Middle frontal gyrus (tissue), 1 donor: ENCODE measurements around the gene CNTNAP2.

Experiments
- DNase-seq: peaks from one replicate; pipeline ENCODE4 v3.0.0-alpha.2; 2015; ENCODE audit warnings: low spot score; ENCODE audit errors: extremely low spot score

The CNTNAP2 gene

DNA sequence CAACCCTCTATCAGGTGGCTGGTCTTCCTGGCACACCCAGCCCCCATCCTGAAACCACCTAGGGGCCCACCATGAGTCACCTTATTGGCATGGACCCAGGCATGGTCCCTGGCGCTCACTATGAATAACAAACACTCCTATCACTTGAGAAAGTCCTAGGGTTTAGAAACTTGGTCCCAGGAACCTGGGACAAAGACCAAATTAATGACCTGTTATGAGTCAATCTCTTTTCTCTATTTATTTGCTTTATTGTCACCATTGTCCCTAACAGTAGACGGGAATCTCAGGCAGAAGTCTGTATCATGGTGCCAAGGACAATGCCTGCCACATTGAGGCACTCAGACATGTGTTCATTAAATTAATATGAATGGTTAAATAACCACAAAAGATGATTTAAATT, 1874.3 kb downstream of the CNTNAP2 start:
- DNase-seq: no peak

- no peak for DNase-seq
These were observed 1876.1 kb downstream of the CNTNAP2 start for GRCh38 chr7:147992698-147993097.

- no peak for DNase-seq
These were observed 1881.0 kb downstream of the CNTNAP2 start for GRCh38 chr7:147997636-147998035.

DNA sequence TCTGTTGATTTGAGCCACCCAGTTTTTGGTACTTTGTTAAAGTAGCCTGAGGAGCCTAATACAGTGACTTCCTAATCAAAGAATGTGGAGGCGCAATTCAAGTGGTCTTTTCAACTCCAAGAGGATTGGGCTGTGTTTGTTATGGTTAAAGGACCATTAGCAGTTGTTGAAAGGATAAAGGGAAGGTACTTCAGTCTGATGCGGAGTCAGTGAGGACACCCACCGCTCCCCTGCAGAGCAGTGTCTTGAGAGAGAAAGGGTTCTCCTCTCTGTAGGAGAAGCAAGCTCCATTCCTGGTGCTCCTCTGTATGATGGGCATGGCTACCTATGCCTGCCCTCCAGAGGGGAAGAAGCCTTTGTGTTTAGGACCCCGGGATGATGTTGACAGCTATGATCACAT, 1883.4 kb downstream of the CNTNAP2 start:
- no peak for DNase-seq

- DNase-seq: no peak
These were observed 1895.2 kb downstream of the CNTNAP2 start for GRCh38 chr7:148011753-148012152.

DNA sequence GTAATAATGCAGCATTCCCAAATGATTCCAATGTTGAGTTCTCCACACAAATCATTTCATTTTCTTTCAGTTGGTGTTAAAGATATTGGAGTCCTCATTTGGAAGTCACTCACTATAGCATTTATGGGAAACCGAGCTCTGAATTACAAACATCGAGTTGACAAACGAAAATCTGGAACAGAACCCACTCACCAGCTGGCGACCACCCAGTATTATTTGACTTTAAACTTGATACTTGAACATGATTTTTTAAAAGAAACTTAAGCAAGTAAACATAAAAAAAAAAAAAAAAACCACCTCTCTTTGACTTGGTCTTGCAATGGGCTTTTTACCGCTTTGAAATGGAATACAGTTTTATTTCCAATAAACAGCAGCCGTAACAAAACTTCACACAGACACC, 1897.4 kb downstream of the CNTNAP2 start:
- DNase-seq: no peak

GRCh38 chr7:148014541-148014940, 1897.9 kb downstream of the CNTNAP2 start:
- no peak for DNase-seq

GRCh38 chr7:148017126-148017525, 1900.5 kb downstream of the CNTNAP2 start:
- DNase-seq: no peak

GRCh38 chr7:148020679-148021078, 1904.1 kb downstream of the CNTNAP2 start:
- DNase-seq: no peak

DNA sequence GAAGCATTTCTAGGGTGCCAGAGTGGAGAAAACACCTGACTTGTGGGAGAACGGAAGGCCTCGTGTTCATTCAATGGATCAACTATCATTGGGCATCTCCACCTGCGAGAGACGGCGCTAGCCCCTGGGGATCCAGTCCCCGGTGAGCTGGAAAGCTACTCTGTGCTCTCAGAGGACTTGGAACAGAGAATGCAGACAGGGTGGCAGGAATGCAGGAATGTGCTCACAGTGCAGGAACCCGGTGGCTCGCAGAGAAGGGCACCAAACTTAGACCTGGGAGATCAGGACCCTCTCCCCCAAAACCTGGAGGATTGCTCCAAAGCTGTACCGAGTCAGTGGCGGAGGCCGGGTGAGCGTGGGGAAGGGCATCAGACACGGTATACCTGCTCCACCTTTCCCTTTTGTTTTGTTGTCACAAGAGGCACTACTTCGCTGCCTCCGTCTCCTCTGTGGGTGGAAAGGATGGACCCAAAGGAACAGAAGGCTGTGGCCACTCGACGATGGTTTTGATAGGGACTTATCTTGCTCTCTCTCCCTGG, 1905.0 kb downstream of the CNTNAP2 start:
- no peak for DNase-seq

DNA sequence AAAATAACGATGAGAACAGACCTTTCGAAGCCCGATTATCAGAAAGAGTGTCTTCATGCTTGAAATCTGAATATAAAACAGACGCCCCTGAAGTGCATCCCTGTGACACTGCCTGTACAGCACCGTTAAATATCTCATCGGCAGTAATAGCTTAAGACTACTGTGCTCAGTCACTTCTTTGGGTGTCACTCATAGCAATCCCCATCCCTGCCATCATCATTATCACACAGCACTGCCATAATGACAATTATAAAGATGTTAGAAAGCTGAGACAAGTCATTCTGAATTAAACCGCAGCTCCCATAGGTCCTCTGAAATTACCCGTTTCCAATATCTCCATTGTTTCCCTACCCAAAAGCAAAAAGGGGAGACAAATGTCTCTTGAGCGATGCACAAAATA, 1906.2 kb downstream of the CNTNAP2 start:
- DNase-seq: no peak

DNA sequence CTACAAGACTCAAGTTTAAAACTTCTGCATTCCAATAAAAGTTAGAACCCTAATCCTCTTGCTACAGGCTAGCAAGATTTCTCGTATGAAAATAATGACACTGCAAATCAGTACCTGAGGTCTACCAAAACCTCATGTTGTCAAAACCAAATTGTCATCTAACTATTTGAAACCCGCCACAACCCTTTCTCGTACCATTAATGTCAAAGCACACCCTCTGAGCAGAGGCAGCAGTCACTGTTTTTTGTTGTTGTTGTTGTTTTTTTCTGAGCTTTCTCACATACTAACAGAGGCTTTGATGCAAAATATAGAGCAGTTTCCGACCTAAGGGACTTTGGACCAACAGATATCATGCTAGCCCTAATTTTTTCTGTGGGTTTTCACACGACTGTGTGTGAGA, 1910.1 kb downstream of the CNTNAP2 start:
- DNase-seq: no peak

- no peak for DNase-seq
These were observed 1911.6 kb downstream of the CNTNAP2 start for GRCh38 chr7:148028165-148028564.

GRCh38 chr7:148031019-148031418, 1914.4 kb downstream of the CNTNAP2 start:
- DNase-seq: no peak

DNA sequence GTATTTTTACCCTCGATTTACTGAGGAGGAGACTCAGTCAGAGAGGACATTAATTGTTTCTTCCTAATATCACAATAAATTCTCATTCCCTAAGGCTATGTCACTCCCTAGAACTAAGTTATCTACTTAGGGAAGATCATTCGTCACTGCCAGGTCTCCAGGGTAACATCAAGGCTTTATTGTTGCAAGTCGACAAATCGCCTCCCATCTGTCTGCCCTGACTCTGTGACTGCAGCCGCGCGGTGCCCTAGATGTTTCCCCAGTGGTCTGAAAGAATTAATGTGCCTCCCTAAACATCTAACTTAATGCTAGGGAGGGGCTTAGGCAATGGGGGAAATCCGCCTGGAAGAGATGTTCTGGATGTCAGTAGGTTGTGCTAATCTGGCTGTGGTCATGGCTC, 1915.2 kb downstream of the CNTNAP2 start:
- DNase-seq: no peak

GRCh38 chr7:148035950-148036349, 1919.3 kb downstream of the CNTNAP2 start:
- no peak for DNase-seq

DNA sequence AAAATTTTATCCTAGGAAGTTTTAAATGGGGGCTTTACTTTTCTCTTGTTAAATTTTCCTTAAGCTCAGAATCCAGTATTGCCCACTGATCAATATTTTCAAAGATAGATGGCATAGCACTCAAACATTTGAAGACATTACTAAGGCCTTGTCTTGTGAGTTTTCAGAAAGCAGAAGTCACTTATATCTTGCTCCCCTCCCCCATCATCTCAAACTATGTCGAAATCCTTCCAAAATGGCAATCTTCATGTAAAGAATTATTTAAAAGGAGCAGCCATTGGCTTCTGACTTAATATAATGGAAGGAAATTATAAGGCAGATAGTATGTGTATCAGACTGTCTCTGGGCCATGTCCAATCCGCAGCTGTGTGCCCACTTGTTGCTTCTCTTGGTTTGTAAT, 1920.4 kb downstream of the CNTNAP2 start:
- DNase-seq: no peak

- no peak for DNase-seq
These were observed 1924.6 kb downstream of the CNTNAP2 start for GRCh38 chr7:148041156-148041555.

DNA sequence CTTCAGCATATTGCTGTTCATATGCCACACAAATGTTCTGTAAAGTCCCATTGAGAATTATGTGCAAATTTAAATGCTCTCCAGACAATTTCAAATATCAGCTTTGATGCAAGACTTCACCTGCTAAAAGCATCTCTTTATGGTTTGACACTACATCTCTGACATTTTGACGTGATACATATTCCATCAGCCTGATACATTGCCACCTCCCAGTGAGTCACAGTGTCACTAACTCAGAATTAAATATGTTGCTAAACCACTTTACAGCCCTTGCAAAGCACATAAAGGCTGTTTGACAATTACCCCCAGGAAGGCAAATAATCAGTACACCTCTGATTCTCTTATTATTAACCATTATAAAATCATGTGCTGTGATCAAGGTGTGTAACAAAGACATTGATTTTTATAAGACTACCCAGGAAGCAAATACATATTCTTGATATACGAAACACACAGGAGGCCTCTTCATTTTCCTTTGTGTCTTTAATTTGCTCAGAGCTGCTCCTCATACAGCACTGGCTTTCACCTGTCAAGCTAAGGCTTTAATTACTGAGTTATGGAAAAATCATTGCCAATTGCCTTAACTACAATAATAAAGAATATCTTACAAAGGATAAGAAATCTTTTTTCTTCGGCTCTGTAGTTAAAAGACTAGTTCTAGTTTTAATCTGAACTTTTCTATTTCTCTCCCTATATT, 1926.5 kb downstream of the CNTNAP2 start:
- no peak for DNase-seq

DNA sequence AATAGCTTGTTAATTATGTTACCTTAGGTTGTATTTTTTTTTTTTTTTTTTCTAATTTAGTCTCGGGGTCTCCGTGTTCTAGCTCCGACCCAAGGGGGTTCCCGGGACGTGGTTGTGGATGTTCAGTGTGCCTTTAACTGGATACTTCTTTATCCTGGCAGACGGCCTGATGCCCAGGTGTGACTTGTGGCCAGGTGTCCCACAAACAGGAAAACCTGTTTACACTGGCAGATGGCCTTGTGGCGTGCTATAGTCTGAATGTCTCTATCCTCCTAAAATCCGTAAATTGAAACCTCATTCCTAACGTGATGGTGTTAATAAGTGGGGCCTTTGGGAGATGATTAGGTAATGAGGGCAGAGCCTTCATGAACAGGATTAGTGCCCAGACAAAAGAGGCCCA, 1927.6 kb downstream of the CNTNAP2 start:
- DNase-seq: no peak

DNA sequence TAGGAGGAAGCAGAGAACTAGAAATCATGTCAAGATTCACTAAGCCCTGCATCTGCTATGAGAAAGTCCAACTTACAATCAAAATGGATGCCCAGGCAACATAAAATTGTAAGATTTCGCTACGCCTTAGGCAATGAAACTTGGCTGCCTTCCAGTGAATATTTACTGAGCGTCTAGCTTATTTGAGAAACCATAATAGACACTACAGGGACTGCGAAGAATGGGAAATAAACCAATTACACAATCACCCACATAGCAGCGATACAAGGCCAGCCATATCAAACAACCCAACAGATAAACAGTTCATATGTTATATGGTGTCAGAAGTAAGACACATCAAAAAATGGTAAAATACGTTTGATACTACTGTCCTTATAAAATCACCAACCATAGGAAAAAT, 1928.9 kb downstream of the CNTNAP2 start:
- DNase-seq: no peak

- DNase-seq: no peak
These were observed 1932.5 kb downstream of the CNTNAP2 start for GRCh38 chr7:148049068-148049467.

- no peak for DNase-seq
These were observed 1934.0 kb downstream of the CNTNAP2 start for GRCh38 chr7:148050492-148051158.
